A673 (cell line): ENCODE measurements around the gene ETS2.

Experiments used
- EZH2 ChIP-seq: fragments of 200-600 bp; sonication (generic); IDR thresholded peaks from 2 replicates; pipeline ENCODE4 v1.6.1; 2017; ENCODE audit warnings: borderline replicate concordance, low read depth, mild to moderate bottlenecking, mixed read lengths, antibody characterized with exemption, low read length; ENCODE audit not compliant: poor library complexity, severe bottlenecking
- TF ChIP-seq, protein P1 (sequence below): fragments of 300-800, 200-600 bp; sonication (generic); conservative IDR thresholded peaks from 2 replicates; pipeline ENCODE4 v1.5.1; 2017; ENCODE audit warnings: low read depth, mild to moderate bottlenecking, antibody characterized with exemption, low read length, moderate library complexity, mixed read lengths

DNA sequence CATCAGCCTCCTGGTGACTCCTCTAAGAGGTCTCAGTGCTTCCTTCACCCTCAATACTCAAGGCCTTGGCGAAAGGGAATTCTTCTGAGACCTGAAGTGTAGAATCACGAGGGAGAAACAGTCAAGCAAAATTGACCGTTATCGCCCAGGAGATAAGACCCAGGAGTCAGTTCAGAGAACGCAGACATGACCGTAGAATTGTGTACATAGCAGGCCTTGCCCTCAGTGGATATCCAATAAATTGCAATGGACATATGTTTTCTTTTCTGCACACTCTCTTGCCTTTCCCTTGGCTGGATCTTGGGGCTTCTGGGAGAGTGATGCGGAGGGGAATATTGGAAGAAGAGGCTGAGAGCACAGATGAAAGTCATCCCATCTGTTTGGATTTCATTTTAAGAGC, 15.7 kb upstream of the ETS2 start:
- TF ChIP-seq, protein P1, sequence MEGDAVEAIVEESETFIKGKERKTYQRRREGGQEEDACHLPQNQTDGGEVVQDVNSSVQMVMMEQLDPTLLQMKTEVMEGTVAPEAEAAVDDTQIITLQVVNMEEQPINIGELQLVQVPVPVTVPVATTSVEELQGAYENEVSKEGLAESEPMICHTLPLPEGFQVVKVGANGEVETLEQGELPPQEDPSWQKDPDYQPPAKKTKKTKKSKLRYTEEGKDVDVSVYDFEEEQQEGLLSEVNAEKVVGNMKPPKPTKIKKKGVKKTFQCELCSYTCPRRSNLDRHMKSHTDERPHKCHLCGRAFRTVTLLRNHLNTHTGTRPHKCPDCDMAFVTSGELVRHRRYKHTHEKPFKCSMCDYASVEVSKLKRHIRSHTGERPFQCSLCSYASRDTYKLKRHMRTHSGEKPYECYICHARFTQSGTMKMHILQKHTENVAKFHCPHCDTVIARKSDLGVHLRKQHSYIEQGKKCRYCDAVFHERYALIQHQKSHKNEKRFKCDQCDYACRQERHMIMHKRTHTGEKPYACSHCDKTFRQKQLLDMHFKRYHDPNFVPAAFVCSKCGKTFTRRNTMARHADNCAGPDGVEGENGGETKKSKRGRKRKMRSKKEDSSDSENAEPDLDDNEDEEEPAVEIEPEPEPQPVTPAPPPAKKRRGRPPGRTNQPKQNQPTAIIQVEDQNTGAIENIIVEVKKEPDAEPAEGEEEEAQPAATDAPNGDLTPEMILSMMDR: no peak
- TF ChIP-seq EZH2: no peak
